RWPE1 (cell line): ENCODE data around the gene SNTA1.
A peak's percentile ranks its signal among the peaks of the same experiment; 100 is the strongest.
"Not testable (repeated sequence)": the region's sequence is repeated elsewhere in the genome, so short reads cannot be mapped to it uniquely, and the experiment has no call there.

Experiments used
- CTCF ChIA-PET: fragments of 350-600 bp; sonication (Branson Sonifier 250); formaldehyde crosslinking; extraction: SDS; loops from one replicate; lab custom pipeline; 2021; lab: Yijun Ruan, JAX
- POLR2A ChIA-PET: fragments of 400-600 bp; formaldehyde crosslinking; extraction: SDS; loops from one replicate; lab custom pipeline; 2020; ENCODE audit warnings: antibody characterized with exemption; ENCODE audit not compliant: low non-redundant PET; lab: Yijun Ruan, JAX
- DNase-seq: peaks from one replicate; pipeline ENCODE4 v3.0.0; 2012; ENCODE audit warnings: low spot score
- H3K27ac ChIP-seq: fragments of 450-650 bp; 2 replicates; pipeline ENCODE4 v1.5.1; 2017
- CTCF ChIP-seq: fragments of 450-650 bp; conservative IDR thresholded peaks from 2 replicates; pipeline ENCODE4 v1.5.1; 2017; ENCODE audit warnings: low read depth, mild to moderate bottlenecking

SNTA1 gene

GRCh38 chr20:33459599-33459998 lies 16.0 kb upstream of the SNTA1 start:
- ChIA-PET CTCF (no interaction called here), POLR2A (interaction anchor here (1.1 kb wide), 1 partner anchor 30 kb away, joined by 4 read pairs; the partner anchor contains the start of gene CBFA2T2)
- TF ChIP-seq CTCF, result no peak
- no peak for DNase-seq
- no peak overlapping the region for H3K27ac ChIP-seq

- DNase-seq, result peak; percentile 88
- CTCF ChIA-PET, result interaction anchor here (0.6 to 1.6 kb wide), 30 partner anchors 9 to 297 kb away, joined by 3 to 23 read pairs (median 5); partner anchors contain the start of genes ACTL10, CBFA2T2 and CDK5RAP1
- H3K27ac ChIP-seq, result not testable (repeated sequence)
- TF ChIP-seq CTCF, result peak; percentile 99
- POLR2A ChIA-PET, result interaction anchor here (0.7 to 0.8 kb wide), 2 partner anchors 197 to 211 kb away, joined by 4 to 5 read pairs; no protein-coding TSS in a partner anchor
Measured at GRCh38 chr20:33456916-33457642, 13.5 kb upstream of the SNTA1 start.

- ChIA-PET CTCF (interaction anchor here (0.9 kb wide), 1 partner anchor 42 kb away, joined by 4 read pairs; no protein-coding TSS in a partner anchor), POLR2A (no interaction called here)
- no peak overlapping the region for H3K27ac ChIP-seq
- DNase-seq, result peak; percentile 48
- TF ChIP-seq CTCF, result no peak
Measured at GRCh38 chr20:33450867-33451266, 7.3 kb upstream of the SNTA1 start.

GRCh38 chr20:33445881-33446625 lies 2.5 kb upstream of the SNTA1 start:
- CTCF ChIA-PET, result interaction anchor here (0.6 to 2.8 kb wide), 5 partner anchors 11 to 222 kb away, joined by 3 to 10 read pairs (median 4); no protein-coding TSS in a partner anchor
- POLR2A ChIA-PET, result no interaction called here
- no peak for DNase-seq
- no peak overlapping the region for H3K27ac ChIP-seq
- TF ChIP-seq CTCF, result no peak

- TF ChIP-seq CTCF, result peak; percentile 51
- CTCF ChIA-PET, result interaction anchor here (0.5 to 3.7 kb wide), 7 partner anchors 8 to 685 kb away, joined by 3 to 16 read pairs (median 3); partner anchors contain the start of gene ACTL10
- POLR2A ChIA-PET, result interaction anchor here (1.6 kb wide), 1 partner anchor 43 kb away, joined by 7 read pairs; the partner anchor contains the start of gene CDK5RAP1
- DNase-seq, result no peak
- H3K27ac ChIP-seq, result peak overlapping the region; percentile 54
Measured at GRCh38 chr20:33444797-33445560, 1.4 kb upstream of the SNTA1 start.
